T-helper 22 cell (primary cell): ENCODE results near the gene AKAP12.
"Not testable (repeated sequence)": the region's sequence is repeated elsewhere in the genome, so short reads cannot be mapped to it uniquely, and the experiment has no call there.

Experiments used
- DNase-seq: peaks from one replicate; pipeline ENCODE4 v3.0.0-alpha.2; 2020; ENCODE audit warnings: low read depth

The AKAP12 gene

DNA sequence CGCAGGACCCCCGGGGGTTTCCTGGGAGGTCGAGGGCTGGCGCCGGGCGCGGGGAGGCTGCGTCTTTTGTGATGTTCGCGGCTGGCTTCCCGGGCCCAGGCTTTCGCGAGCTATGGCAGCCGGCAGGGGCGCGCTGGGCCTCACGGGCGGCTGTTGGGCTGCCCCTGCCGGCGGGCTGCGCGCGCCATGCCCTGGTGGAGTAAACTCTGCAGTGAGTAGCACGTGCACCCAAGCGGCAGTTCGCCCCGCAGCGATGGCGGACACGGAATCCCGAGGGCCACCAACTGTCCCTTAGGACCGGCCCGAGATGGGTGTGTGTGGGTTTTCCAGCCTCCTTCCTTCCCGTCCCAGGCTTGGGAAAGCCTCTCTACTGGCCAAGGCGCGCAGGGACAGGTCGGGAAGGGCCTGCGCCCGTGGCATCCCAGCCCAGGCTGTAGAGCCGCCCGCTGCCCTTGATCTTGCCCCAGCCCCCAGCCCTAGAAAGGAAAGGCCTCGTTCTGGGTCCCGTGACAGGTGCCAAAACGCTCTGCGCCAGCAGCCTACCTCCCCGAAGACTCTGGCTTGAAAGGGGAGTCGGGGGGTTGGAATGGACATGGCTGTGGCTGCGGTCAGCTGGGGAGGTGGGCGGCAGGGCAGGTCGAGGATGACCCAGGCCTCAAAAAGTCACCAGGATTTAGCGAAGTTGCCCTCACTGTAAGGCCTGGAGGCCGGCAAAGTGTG, 101.9 kb downstream of the AKAP12 start:
- DNase-seq = no peak

DNA sequence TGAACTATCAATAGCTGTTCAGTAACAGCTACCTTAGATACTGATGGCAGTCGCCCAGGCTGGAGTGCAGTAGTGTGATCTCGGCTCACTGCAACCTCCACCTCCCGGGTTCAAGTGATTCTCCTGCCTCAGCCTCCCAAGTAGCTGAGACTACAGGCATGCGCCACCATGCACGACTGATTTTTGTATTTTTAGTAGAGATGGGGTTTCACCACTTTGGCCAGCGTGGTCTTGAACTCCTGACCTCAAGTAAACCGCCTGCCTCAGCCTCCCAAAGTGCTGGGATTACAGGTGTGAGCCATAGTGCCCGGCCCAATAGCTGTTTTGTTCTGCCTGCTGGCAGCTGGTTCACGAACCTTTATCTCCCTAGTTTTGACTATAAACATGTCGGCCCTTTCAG, 103.0 kb downstream of the AKAP12 start:
- not testable (repeated sequence) for DNase-seq

DNA sequence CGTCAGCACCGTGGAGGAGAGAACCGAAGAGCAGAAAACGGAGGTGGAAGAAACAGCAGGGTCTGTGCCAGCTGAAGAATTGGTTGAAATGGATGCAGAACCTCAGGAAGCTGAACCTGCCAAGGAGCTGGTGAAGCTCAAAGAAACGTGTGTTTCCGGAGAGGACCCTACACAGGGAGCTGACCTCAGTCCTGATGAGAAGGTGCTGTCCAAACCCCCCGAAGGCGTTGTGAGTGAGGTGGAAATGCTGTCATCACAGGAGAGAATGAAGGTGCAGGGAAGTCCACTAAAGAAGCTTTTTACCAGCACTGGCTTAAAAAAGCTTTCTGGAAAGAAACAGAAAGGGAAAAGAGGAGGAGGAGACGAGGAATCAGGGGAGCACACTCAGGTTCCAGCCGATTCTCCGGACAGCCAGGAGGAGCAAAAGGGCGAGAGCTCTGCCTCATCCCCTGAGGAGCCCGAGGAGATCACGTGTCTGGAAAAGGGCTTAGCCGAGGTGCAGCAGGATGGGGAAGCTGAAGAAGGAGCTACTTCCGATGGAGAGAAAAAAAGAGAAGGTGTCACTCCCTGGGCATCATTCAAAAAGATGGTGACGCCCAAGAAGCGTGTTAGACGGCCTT, 110.0 kb downstream of the AKAP12 start:
- DNase-seq = no peak

DNA sequence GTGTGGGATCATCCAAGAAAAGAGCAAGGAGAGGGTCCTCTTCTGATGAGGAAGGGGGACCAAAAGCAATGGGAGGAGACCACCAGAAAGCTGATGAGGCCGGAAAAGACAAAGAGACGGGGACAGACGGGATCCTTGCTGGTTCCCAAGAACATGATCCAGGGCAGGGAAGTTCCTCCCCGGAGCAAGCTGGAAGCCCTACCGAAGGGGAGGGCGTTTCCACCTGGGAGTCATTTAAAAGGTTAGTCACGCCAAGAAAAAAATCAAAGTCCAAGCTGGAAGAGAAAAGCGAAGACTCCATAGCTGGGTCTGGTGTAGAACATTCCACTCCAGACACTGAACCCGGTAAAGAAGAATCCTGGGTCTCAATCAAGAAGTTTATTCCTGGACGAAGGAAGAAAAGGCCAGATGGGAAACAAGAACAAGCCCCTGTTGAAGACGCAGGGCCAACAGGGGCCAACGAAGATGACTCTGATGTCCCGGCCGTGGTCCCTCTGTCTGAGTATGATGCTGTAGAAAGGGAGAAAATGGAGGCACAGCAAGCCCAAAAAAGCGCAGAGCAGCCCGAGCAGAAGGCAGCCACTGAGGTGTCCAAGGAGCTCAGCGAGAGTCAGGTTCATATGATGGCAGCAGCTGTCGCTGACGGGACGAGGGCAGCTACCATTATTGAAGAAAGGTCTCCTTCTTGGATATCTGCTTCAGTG, 110.8 kb downstream of the AKAP12 start:
- DNase-seq = no peak

DNA sequence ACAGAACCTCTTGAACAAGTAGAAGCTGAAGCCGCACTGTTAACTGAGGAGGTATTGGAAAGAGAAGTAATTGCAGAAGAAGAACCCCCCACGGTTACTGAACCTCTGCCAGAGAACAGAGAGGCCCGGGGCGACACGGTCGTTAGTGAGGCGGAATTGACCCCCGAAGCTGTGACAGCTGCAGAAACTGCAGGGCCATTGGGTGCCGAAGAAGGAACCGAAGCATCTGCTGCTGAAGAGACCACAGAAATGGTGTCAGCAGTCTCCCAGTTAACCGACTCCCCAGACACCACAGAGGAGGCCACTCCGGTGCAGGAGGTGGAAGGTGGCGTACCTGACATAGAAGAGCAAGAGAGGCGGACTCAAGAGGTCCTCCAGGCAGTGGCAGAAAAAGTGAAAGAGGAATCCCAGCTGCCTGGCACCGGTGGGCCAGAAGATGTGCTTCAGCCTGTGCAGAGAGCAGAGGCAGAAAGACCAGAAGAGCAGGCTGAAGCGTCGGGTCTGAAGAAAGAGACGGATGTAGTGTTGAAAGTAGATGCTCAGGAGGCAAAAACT, 111.5 kb downstream of the AKAP12 start:
- no peak for DNase-seq

- DNase-seq = no peak
These were observed 112.0 kb downstream of the AKAP12 start for GRCh38 chr6:151351731-151352130.

DNA sequence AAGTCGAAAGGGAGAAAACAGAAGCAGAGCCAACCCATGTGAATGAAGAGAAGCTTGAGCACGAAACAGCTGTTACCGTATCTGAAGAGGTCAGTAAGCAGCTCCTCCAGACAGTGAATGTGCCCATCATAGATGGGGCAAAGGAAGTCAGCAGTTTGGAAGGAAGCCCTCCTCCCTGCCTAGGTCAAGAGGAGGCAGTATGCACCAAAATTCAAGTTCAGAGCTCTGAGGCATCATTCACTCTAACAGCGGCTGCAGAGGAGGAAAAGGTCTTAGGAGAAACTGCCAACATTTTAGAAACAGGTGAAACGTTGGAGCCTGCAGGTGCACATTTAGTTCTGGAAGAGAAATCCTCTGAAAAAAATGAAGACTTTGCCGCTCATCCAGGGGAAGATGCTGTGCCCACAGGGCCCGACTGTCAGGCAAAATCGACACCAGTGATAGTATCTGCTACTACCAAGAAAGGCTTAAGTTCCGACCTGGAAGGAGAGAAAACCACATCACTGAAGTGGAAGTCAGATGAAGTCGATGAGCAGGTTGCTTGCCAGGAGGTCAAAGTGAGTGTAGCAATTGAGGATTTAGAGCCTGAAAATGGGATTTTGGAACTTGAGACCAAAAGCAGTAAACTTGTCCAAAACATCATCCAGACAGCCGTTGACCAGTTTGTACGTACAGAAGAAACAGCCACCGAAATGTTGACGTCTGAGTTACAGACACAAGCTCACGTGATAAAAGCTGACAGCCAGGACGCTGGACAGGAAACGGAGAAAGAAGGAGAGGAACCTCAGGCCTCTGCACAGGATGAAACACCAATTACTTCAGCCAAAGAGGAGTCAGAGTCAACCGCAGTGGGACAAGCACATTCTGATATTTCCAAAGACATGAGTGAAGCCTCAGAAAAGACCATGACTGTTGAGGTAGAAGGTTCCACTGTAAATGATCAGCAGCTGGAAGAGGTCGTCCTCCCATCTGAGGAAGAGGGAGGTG, 112.9 kb downstream of the AKAP12 start:
- DNase-seq = no peak

DNA sequence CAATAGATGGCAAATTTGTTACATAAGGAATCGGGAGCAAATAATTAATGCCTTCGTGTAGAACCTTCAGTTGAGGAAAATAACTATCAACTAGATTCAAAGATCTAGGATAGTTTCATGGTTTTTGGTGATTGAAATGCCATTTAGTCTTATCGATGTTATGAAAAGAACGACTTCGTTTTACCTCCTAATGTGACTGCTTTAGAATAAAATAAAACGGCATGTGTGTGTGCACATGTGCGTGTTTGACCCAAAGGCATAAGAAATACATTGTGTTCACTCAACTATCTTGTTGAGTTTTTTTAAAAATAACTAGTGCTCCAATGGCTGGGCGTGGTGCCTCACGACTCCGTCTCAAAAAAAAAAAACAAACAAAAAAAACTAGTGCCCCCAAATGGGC, 114.0 kb downstream of the AKAP12 start:
- no peak for DNase-seq

- DNase-seq = not testable (repeated sequence)
These were observed 117.2 kb downstream of the AKAP12 start for GRCh38 chr6:151356983-151357382.

DNA sequence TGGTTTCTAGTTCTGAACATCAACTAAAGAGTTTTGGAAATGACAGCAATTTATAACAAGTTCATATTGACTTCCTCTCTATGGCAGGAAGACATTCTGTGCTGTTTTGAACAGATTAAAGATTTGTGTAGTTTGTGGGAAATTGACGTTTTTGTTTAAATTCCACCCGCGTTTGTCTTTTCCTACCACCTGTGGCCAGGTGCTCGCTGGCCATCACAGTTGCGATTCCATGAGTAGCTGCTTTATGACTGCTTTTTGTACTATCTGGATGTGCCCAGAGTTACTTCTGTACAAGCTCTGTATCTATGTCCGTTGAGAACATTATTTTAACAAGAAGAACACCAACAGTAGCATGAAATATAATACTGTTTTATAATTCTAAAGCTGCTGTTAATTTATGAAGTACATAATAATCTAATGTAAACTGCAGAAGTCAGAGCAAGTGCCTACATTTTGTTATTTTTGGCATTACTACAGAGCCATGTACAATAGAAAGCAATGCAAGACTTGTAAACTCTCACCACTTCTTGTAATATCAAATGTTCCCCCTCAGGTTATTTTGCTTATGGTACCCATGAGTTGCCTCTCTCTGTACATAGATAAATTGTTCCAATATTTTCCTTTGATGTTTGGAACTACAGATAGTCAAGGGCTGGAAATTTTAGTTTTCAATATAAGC, 118.1 kb downstream of the AKAP12 start:
- no peak for DNase-seq

DNA sequence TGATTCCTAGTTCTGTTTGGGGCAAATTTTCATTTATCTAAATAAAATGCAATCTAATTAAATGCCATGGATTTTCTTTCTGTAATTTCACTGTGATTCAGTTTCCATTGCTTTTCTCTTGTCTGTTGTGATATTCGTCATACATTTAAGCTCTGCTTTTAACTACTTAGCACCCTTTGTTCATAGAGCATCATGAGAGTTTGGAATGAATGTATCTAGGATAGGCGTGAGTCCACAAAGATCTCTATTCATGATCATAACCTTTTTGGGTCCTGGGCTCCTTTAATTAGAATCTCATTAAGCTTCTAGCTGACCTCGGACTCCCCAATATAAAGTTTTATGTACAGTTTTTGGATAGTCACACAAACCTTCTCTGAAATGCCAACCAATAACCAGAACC, 118.7 kb downstream of the AKAP12 start:
- no peak for DNase-seq

DNA sequence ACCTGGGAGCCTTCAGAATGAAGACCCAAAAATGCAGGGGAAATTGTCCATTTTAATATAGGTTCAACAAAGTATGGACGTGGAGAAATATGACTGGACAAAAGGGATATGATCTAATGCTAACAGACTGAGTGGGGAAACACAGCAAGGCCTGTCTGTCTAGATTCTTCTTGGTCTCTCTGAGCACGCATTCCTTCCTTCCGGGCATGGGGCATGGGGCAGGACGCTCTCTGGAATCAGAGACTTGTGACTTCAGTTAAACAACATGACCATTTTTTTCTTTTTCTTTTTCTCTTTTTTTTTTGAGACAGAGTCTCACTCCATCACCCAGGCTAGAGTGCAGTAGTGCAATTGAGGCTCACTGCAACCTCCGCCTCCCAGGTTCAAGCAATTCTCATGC, 119.7 kb downstream of the AKAP12 start:
- no peak for DNase-seq

- DNase-seq = no peak
These were observed 125.5 kb downstream of the AKAP12 start for GRCh38 chr6:151365233-151365632.

- no peak for DNase-seq
These were observed 130.8 kb downstream of the AKAP12 start for GRCh38 chr6:151370509-151371078.

GRCh38 chr6:151372164-151372563, 132.4 kb downstream of the AKAP12 start:
- no peak for DNase-seq

DNA sequence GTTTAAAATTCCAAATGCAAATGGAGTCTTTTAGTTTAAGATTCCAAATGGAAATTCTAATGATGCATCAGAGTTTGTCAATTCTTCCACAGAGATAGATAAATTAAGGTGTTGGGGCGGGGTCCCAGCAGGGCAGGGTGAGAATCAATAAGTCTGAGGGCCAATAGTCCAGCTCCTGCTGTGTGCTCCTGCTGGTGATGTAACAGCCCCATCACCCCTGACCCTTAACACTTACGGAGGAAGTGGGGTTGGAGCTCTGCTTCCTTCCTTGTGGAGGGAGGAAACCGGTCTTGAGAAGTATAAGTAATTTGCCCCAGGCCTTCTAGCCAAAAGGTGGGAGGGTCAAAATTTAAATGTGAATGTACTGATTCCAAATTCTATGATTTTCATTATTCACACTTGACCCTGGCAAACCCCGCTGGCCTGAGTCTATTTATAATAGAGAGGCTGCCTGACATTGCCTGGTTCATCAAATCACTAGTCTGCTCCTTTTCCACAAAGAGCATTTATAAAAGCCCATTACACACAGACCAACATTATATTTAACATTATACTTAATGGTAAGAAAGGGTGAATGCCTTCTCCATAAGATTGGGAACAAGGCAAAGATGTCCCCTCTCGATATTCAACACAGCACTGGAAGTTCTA, 134.4 kb downstream of the AKAP12 start:
- no peak for DNase-seq

- no peak for DNase-seq
These were observed 136.1 kb downstream of the AKAP12 start for GRCh38 chr6:151375833-151376232.

GRCh38 chr6:151376440-151376839, 136.7 kb downstream of the AKAP12 start:
- DNase-seq = no peak

GRCh38 chr6:151377095-151377494, 137.3 kb downstream of the AKAP12 start:
- no peak for DNase-seq
